ENCODE results near the gene USP24.
"Not testable (repeated sequence)": the region's sequence is repeated elsewhere in the genome, so short reads cannot be mapped to it uniquely, and the experiment has no call there.

USP24 gene

DNA sequence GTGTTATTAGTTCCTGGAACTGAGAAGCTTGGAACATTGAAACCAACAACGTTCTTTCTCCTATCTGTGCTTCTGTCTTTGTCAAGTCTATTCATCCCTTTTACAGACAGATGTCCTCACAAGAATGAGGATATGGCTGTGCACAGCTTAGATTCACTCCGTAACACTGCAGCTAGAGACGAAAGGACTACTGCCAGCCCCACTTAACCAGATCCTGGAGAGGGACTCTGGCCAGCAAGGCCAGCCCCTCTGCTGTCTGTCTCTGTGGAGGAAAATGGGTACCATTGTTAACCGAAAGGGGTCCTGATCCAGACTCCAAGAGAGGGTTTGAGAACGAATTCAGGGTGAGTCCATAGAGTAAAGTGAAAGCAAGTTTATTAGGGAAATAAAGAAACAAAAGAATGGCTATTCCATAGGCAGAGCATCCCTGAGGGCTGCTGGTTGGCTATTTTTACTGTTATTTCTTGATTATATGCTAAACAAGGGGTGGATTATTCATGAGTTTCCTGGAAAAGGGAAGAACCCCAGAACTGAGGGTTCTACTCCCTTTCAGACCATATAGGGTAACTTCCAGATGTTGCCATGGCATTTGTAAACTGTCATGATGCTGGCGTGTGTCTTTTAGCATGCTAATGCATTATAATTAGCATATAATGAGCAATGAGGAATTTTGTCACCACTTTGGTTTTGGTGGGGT, 17.4 kb upstream of the USP24 start:
- no peak for DNase-seq (ENCODE audit: low read depth, low spot score)

DNA sequence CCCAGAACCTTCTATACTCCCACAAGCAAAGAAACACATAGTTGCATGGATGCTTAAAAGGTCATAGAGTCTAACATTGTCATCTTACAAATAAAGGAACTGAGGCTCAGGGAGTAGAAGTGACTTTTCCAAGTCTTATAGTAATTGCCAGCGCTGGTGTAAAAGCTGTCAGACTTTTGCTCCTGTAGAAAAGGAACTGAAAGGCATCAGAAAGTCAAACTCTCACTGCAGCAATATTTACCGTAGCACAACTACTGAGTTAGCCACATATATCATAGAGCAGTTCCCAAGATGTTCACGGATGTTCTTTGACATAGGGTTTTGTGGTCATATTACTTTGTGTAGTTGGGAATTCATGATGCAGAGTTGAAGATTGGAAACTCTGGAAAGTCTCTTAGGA, 16.6 kb upstream of the USP24 start:
- DNase-seq (ENCODE audit: low read depth, low spot score), result no peak

DNA sequence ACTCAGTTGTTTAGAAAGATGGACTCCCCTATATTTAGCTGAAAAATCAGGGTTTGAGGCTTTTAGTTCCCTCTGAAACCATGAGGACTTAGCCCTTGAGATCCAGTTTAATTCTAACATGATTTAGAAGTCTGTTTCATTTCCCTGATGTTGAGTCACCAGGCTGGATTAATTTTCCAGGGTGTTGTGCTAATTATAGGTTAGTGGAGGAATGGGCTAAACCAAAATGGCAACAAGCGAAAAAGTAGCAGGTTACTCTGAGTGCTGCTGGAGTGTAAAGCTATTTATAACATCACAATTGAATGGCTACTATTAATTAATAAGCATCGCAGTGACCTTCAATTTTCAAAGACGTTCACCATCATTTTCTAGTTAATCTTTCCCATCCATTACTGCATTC, 15.5 kb upstream of the USP24 start:
- no peak for DNase-seq (ENCODE audit: low read depth, low spot score)

DNA sequence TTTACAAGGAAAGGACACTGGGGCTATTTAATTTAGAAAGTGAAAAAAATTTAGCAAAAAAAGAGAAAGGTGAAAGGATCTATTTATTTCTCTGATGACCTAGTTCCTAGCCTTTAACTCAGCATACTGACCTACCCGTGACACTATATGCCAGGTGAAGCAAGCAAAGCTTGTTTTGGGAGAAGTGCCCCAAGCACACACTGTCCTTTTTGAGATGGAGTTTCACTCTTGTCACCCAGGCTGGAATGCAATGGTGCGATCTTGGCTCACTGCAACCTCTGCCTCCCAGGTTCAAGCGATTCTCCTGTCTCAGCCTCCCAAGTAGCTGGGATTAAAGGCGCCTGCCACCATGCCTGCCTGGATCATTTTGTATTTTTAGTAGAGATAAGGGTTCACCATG, 14.6 kb upstream of the USP24 start:
- not testable (repeated sequence) for DNase-seq (ENCODE audit: low read depth, low spot score)

DNA sequence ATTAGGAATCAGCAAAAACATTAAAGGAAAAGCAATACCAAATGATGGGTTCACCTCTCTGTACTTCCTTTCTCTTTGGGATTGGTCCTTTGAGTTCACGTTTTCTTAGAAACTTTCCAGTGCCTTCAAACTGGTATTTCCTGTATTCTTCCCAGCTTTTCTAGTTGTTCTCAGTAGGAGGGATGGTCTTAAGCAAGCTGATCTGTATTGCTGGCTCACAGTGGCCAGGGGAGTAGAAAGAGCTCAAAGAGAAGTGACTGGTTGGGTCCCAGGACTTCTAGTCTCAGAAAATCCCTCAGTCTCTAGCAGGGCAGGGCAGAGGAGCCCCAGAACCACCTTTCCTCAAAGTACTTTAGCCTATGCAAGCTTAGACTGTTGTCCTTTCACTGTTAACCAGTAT, 10.1 kb upstream of the USP24 start:
- DNase-seq (ENCODE audit: low read depth, low spot score), result no peak

DNA sequence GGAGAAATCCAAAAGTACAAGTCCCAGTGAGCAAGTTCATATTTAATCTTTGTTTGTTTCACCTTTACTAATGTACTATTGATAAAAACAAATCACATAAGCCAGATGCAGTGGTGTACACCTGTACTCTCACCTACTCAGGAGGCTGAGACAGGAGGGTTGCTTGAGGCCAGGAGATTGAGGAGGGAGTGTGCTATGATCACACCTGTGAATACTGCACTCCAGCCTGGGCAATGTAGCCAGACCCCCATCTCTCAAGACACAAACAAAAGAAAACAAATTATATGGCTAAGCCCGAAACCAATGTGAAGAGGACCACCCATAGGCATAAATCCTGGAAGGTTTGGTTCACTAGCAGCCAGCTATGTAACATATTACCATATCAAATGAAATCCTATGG, 9.6 kb upstream of the USP24 start:
- no peak for DNase-seq (ENCODE audit: low read depth, low spot score)

DNA sequence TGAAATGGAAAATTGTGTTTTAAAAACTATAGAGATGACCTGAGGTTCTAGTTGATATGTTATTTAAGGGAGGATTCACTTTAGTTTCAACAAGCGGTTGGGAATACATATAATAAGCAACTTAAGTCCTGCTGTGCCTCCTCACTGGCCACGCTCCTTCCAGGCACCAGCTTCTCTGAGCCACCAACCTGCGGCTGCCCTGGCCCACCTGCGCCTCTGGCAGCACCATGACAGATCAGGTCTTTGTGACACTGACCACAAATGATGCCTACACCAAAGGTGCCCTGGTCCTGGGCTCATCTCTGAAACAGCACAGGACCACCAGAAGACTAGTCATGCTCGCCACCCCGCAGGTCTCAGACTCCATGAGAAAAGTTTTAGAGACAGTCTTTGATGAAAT, 7.0 kb upstream of the USP24 start:
- no peak for DNase-seq (ENCODE audit: low read depth, low spot score)

DNA sequence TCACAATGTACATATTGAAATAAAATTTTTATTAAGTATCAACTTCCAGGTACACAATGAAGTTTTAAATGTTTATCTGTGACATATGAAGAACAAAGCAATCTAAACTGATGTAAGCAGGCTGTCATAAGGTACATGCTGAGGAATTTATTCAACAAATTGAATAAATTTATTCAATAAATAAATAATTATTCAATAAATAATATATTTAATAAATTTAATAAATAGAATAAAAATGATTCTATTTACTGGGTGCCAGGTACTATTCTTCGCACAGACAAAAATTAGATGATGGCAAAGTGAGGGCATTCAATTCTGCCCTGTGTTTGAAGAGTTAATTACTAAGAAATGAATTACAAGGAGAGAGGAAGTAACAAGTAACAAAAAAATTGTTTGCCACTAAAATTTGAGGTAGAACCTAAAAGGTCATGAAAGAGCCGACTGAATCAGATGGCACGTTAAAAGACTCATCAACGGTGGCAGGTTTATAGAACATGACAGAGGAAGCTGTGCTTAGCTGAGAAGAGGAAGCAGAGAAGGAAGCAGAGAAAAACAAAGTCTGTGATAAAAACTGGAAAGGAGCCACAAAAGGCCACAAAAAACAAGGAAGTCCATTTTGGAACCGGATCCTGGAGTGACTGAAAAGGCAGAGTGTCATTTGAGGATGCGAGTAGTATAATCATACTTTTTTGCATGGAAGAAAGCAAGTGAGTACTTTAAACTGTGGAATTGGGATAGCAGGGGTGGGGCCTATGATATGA, 2.2 kb upstream of the USP24 start:
- no peak for DNase-seq (ENCODE audit: low read depth, low spot score)

DNA sequence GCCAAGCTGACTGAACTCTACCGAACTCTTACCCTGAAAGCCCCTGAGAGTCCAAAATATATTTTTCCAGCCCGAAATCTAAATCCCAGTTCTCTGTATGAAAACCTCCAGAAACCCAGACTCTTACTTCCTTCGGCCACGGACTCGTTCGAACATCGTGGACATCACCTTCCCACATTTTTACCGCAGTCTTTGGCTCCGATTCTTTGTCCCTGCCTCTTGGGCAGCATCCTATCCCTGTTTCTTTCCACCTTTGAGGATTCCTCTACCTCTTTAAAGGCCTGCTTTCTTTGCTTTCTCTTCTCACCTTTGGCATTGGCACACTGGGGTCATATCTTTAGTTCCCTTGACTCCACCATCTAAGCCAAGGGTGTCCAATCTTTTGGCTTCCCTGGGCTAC, 932 bp upstream of the USP24 start:
- DNase-seq (ENCODE audit: low read depth, low spot score), result no peak

DNA sequence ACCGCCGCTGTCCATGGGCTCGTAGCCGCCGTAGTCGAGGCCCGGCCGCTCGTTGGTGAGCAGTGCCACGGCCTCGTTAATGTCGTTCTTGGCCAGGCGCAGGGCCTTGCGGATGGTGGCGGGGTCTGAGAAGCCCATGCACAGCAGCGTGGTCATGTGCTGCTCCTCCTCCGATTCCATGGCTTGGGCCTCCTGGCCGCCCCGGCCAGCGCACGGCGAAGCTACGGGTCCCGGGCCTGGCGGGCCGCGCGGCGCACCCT, 300 bp downstream of the USP24 start:
- DNase-seq (ENCODE audit: low read depth, low spot score), result no peak

DNA sequence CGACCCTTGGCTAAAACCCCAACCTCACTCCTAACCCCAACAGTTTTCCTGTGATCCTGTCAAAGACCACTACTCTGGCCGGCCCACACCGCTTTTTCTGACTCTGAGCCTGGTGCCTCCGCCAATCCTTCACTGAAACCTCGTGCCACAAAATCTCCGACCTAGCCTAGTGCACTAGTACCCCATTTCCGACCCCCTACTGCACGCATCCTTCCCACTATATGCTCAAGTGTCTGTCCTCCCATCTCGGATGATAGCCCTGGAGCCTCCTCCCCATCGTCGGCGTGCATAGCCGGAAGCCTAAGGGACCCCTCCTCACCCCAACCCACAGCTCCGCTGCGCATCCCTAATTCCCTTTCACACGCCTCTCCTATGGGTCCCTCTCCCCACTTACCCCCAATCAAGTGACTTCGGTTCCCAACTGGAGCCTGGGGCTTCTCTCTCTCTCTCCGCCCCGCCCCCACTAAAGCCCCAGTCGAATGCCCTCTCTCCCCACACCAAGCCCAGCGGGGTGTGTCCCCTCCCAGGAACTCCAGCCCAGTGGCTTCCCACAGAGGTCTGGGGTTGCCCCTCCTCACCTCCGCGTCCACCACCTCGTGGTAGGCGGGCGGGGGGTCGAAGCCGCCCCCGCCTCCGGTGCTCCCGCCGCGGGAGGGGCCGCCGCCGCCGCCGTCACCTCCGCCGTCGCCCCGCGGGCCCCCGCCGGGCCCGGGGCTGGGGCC, 791 bp downstream of the USP24 start:
- no peak for DNase-seq (ENCODE audit: low read depth, low spot score)

DNA sequence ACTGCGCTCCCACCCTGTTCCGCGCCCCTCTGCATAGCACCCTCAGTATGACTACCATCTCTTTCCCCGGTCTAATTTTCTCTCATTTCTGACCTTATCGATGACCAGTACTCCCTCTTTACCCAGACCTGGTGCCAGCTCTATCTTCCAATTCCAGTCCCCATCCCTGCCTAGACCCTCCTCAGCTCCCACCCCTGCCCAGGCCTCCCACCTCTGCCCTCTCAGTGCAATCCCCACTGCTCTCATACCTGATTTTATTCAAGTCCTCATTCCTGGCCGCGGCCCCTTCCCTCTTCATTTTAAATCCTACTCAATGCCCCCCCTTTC, 1.3 kb downstream of the USP24 start:
- DNase-seq (ENCODE audit: low read depth, low spot score), result no peak

DNA sequence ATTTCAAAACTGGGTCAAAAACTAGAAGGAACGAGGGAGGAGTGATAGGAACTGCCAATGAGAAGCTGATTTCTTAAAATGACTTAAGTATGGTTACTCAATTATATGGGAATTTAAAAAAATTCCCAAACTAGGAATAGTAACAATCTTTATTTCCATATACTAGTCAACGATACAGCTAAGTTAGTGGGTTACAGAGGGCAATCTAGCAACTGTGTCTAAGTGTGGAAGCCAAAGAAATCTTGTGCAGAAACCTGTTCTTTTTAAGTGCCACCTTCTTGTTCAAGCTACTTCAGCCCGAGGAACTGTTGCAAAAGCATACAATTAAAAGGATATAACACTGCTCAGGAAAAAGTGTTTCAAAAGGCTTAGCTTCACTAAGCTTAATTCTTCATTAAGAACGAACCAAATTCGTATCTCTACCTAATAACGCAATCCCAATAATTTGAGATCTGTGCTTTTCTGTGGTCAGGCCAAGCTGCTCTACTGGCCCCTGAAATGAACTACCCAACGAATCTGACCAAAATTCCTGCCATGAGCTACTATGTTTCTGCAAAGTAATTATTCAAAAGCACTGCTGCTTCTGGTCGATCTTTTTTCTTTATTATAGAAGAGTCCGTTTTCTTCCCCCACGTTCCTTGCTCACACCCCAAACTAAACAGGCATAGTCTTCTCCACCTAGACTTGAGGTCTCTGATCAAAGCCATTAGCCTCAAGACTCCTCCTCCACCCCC, 1.8 kb downstream of the USP24 start:
- DNase-seq (ENCODE audit: low read depth, low spot score), result no peak

DNA sequence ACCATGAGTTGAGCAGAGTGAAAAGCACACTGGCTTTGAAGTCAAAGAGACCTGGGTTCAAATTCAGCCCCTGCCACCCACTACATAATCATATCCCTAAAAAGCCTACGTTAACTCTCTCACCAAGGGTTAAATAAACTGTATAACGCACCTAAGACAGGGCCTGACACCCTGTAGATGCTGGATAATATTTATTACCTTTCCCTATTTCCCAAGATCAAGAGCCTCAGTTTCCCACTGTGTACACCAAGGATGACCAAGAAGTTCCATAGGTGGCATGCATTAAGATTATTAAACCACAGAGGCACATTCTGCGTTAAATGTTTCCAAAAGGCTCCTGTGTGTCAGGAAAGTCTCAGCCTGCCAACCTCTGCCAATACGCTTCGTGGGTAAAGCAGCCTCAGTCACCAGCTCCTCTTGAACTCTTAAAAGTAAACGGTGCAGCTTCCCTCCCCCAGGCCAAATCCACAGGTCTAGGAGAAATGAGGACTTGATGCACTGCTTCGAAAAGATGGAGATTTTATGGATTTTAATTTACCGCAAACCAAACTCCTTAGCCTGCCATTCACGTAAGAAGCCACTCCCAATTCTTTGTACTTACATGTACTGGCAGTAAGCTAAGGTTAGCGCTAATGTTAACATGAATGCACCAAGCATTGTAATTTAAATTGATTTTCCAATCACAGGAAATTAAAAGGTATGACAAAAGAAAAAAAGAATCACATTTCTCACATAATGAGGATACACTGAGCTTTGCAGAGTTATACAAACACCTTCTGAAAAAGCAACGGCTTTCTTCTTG, 2.6 kb downstream of the USP24 start:
- DNase-seq (ENCODE audit: low read depth, low spot score), result no peak

DNA sequence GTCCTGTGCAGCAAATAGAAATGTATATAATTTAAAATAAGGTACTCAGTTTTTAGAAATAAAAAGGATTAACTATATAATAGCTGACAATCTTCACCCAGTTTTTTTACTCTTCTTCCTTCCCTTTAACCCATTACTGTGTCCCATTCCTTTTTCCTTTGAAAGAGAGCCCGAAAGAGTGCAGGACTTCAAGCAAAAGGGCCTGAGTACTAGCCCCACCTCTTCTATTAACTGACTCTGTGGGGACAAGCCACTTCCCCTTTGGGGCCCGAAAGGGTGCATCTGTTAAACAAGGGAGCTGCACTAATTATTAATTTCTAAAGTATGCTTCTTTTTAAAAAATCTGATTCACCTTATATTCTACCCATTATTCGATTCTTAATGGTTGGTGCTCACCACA, 3.3 kb downstream of the USP24 start:
- no peak for DNase-seq (ENCODE audit: low read depth, low spot score)

DNA sequence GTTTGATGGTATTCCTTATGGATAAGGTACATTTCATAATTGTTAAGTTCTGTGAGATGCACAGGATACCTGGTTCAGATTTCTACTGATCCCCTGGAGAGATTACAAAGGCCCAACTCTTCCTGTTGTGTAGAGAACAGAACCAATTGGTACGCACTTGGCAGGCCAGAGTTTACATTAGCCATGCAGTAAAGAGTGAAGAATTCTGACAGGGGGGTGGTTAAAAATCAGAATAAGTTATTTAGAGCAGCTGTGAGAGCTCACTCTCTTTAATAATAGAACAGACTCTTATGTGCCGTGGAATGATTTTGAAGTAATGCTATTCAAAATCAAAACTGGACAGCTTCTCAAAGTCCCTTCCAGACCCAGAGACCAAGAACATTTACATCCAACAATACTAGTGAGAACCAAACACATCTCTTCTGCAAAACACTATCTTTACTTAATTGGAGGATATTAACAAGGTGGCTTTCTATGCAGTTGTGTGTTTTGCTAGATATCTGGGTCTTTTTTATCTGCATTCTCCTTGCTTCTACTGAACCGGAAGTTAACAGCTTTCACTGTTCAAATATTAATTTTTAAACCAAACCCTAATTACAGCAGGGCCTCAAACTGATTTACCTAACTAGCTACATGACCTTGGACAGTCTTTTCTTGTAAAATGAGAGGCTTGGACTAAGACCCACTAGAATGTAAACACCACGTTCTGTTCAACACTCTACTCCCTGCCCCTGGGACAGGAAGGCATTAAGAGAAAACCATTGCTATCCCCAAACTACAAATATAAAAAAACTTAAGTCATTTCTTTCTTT, 4.0 kb downstream of the USP24 start:
- DNase-seq (ENCODE audit: low read depth, low spot score), result no peak

DNA sequence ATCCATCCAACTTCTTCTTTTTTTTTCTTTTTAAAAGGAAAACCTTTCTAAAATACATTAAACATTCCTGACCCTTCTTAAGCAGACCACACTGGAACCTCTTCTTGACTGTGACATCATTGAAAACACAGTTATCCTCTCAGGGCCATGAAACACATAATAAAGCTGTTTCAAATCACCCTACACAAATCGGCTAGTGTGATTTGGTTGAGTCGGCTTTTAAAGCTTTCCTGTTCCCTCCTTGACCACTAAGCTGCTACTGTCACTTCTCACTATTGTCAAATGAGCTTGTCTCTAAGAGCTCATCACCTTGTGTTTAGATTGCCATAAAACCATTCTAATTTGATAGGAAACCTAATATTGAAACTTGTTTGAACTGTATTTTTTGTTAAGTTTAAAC, 5.9 kb downstream of the USP24 start:
- no peak for DNase-seq (ENCODE audit: low read depth, low spot score)

DNA sequence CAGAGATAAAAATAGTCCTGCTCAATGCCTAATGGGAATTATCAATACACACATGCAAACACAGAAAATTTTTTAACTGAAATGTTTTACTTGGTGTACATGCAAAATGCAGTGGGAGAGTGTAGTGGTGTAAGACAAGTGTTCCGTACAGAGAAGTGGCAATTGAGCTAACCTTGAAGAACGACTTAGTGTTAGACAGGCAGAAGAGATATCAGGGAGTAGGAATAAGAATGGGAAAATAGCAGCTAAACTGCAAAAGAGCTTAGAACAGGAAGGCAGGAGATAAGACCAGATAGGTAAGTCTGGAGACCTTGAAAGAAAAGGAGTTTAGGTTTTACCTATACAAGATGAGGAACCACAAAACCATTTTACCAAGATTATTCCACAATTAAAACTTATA, 9.0 kb downstream of the USP24 start:
- DNase-seq (ENCODE audit: low read depth, low spot score), result no peak

DNA sequence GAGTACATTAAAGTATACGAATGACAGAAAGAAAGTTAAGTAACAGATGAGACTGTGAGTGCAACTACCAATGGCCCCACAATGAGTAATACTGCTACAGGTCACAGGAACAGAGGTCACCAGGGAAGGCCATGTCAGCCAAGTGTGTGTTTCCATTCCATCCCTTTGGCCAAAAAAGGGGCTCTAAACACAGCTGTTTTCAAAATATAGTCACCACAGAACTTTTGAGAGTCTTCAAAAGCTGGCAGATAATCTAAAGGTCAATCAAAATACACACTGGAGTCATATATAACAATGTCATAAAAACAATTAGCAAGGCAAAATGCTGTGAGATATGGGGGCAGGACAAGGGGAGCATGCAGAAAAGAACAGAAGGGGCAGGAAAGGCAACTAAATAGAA, 10.2 kb downstream of the USP24 start:
- DNase-seq (ENCODE audit: low read depth, low spot score), result no peak

DNA sequence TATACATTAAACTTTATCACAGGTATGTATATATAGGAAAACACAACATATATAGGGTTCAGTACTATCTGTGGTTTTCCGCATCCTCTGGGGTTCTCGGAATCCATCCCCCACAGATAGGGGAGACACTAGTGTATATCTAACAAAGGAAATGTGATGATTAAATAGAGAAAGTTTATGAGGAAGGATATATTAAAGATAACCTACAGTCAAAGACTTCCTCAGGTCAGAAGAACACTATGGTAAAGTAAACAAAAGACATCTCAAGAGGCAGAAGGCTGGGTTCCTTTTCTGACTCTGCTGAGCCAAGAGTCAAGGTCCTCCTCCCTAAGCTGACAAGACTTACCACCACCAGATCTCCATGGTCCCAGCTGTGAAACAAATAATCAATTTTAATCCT, 12.1 kb downstream of the USP24 start:
- no peak for DNase-seq (ENCODE audit: low read depth, low spot score)

DNA sequence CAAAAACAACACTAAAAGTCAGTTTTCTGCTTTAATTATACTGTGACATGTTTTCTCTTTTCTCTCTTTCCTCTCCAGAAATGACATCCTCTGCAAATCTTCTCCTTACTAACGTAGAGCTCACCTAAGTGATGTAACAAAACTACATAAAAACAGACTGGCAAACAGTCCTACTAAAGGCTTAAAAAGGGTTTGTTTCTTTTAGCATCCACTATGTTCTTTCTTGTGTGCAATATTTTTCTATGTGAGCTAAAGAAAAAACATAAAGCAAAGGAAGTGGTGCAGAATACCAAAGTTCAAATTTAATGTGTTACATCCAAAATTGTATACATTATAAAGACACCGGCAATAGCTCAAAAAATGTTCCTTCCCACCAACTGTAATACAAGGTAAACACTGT, 14.5 kb downstream of the USP24 start:
- no peak for DNase-seq (ENCODE audit: low read depth, low spot score)

All from activated CD4-positive, CD25-positive, alpha-beta regulatory T cell treated with anti-CD3 and anti-CD28 coated beads, Interleukin-2, amount 50 U/mL, for 16 hours (primary cell).